H9 (cell line): Measurements from ENCODE around the gene METTL8. TPM values are rescaled to one million over a fixed set of nuclear protein-coding genes. Genes with fewer than 3 reads are reported as not detected.
"Not testable (repeated sequence)": the region's sequence is repeated elsewhere in the genome, so short reads cannot be mapped to it uniquely, and the experiment has no call there.

ENCODE experiments used
- DNase-seq: peaks from one replicate; pipeline ENCODE4 v3.0.0-alpha.2; 2017
- H2AFZ ChIP-seq: one replicate; pipeline ENCODE4 v1.6.1; 2013; ENCODE audit warnings: mild to moderate bottlenecking, low read length, control low read depth, moderate library complexity
- H2AK5ac ChIP-seq: 2 replicates; pipeline ENCODE4 v1.6.1; 2013; ENCODE audit warnings: low read length, control low read depth, mixed read lengths; ENCODE audit not compliant: insufficient read length
- H2BK120ac ChIP-seq: one replicate; pipeline ENCODE4 v1.6.1; 2013; ENCODE audit warnings: low read depth, mild to moderate bottlenecking, low read length, control low read depth, inconsistent platforms; ENCODE audit not compliant: poor library complexity, severe bottlenecking
- H2BK12ac ChIP-seq: 2 replicates; pipeline ENCODE4 v1.6.1; 2013; ENCODE audit warnings: low read length, control low read depth, mixed read lengths, low read depth; ENCODE audit not compliant: insufficient read length
- H2BK15ac ChIP-seq: 2 replicates; pipeline ENCODE4 v1.6.1; 2013; ENCODE audit warnings: low read depth, low read length, control low read depth
- H2BK20ac ChIP-seq: one replicate; pipeline ENCODE4 v1.6.1; 2013; ENCODE audit warnings: low read depth, mild to moderate bottlenecking, low read length, control low read depth, inconsistent platforms; ENCODE audit not compliant: poor library complexity, severe bottlenecking
- H2BK5ac ChIP-seq: 2 replicates; pipeline ENCODE4 v1.6.1; 2013; ENCODE audit warnings: low read length, control low read depth, mixed read lengths; ENCODE audit not compliant: insufficient read length
- H3K14ac ChIP-seq: 2 replicates; pipeline ENCODE4 v1.6.1; 2013; ENCODE audit warnings: low read length, control low read depth; ENCODE audit not compliant: insufficient read depth
- H3K18ac ChIP-seq: 2 replicates; pipeline ENCODE4 v1.6.1; 2013; ENCODE audit warnings: low read depth, mild to moderate bottlenecking, mixed read lengths, low read length, control low read depth; ENCODE audit not compliant: insufficient read length
- H3K23ac ChIP-seq: 2 replicates; pipeline ENCODE4 v1.6.1; 2013; ENCODE audit warnings: low read length, control low read depth, mixed read lengths, low read depth; ENCODE audit not compliant: insufficient read length
- H3K23me2 ChIP-seq: 2 replicates; pipeline ENCODE4 v1.6.1; 2013; ENCODE audit warnings: low read depth, mild to moderate bottlenecking, mixed read lengths, low read length, control low read depth; ENCODE audit not compliant: insufficient read length, poor library complexity, severe bottlenecking
- H3K27ac ChIP-seq: 2 replicates; pipeline ENCODE4 v1.5.1; 2013; ENCODE audit warnings: low read length, control low read depth, mixed read lengths, low read depth; ENCODE audit not compliant: insufficient read length
- H3K27me3 ChIP-seq: 2 replicates; pipeline ENCODE4 v1.6.1; 2013; ENCODE audit warnings: low read length, control low read depth, inconsistent platforms; ENCODE audit not compliant: insufficient read depth
- H3K4ac ChIP-seq: 2 replicates; pipeline ENCODE4 v1.6.1; 2013; ENCODE audit warnings: low read depth, mild to moderate bottlenecking, control low read depth, inconsistent platforms, low read length, moderate library complexity
- H3K4me1 ChIP-seq: 2 replicates; pipeline ENCODE4 v1.6.1; 2013; ENCODE audit warnings: low read length, control low read depth, inconsistent platforms; ENCODE audit not compliant: insufficient read depth
- H3K4me2 ChIP-seq: 2 replicates; pipeline ENCODE4 v1.6.1; 2013; ENCODE audit warnings: low read length, control low read depth, mixed read lengths; ENCODE audit not compliant: insufficient read length, insufficient read depth
- H3K56ac ChIP-seq: 2 replicates; pipeline ENCODE4 v1.6.1; 2013; ENCODE audit warnings: low read depth, mild to moderate bottlenecking, mixed read lengths, low read length, control low read depth; ENCODE audit not compliant: insufficient read length
- H3K79me1 ChIP-seq: 2 replicates; pipeline ENCODE4 v1.6.1; 2013; ENCODE audit warnings: low read depth, mild to moderate bottlenecking, moderate library complexity, low read length, control low read depth, inconsistent platforms; ENCODE audit not compliant: insufficient read depth, poor library complexity, severe bottlenecking
- H3K79me2 ChIP-seq: 2 replicates; pipeline ENCODE4 v1.6.1; 2013; ENCODE audit warnings: low read length, control low read depth, inconsistent platforms; ENCODE audit not compliant: insufficient read depth
- H3K9ac ChIP-seq: 2 replicates; pipeline ENCODE4 v1.6.1; 2013; ENCODE audit warnings: low read length, control low read depth, mixed read lengths; ENCODE audit not compliant: insufficient read length; ENCODE audit errors: extremely low read depth
- H3K9me3 ChIP-seq: one replicate; pipeline ENCODE4 v1.6.1; 2013; ENCODE audit warnings: low read depth, low read length, inconsistent platforms; ENCODE audit not compliant: control insufficient read depth
- H3T11ph ChIP-seq: one replicate; pipeline ENCODE4 v1.6.1; 2013; ENCODE audit warnings: mild to moderate bottlenecking, low read length, control low read depth, inconsistent platforms
- H4K20me1 ChIP-seq: one replicate; pipeline ENCODE4 v1.6.1; 2013; ENCODE audit not compliant: control insufficient read depth, insufficient read length, insufficient read depth
- H4K5ac ChIP-seq: 2 replicates; pipeline ENCODE4 v1.6.1; 2013; ENCODE audit warnings: low read depth, mild to moderate bottlenecking, mixed read lengths, low read length, control low read depth; ENCODE audit not compliant: insufficient read length
- H4K8ac ChIP-seq: replicated peaks from 2 replicates; pipeline ENCODE4 v1.6.1; 2013; ENCODE audit warnings: low read length, control low read depth, mixed read lengths, low read depth; ENCODE audit not compliant: insufficient read length
- H4K91ac ChIP-seq: 2 replicates; pipeline ENCODE4 v1.6.1; 2013; ENCODE audit warnings: low read depth, mild to moderate bottlenecking, moderate library complexity, mixed read lengths, low read length, control low read depth; ENCODE audit not compliant: insufficient read length
- H3K27ac Mint-ChIP-seq, 3 experiments: 2 replicates in 2 of 3; 3 replicates in 1 of 3; pipeline ENCODE4 v1.8.0; 2020 to 2021; ENCODE audit warnings: mixed read lengths in 3 of 3, mild to moderate bottlenecking in 1 of 3, moderate library complexity in 1 of 3
- H3K27me3 Mint-ChIP-seq: 2 replicates; pipeline ENCODE4 v1.8.0; 2021; ENCODE audit warnings: low read depth, mild to moderate bottlenecking, moderate library complexity, mixed read lengths
- H3K36me3 Mint-ChIP-seq, 3 experiments: 2 replicates in 2 of 3; 3 replicates in 1 of 3; pipeline ENCODE4 v1.8.0; 2020 to 2021; ENCODE audit warnings: low read depth in 3 of 3, mixed read lengths in 3 of 3; ENCODE audit not compliant: insufficient read depth in 1 of 3
- H3K4me1 Mint-ChIP-seq, 2 experiments: 2 replicates each; pipeline ENCODE4 v1.8.0; 2020; ENCODE audit warnings: mixed read lengths in 2 of 2
- H3K4me3 Mint-ChIP-seq, 2 experiments: 2 replicates in 1 of 2; 3 replicates in 1 of 2; pipeline ENCODE4 v1.8.0; 2020 to 2021; ENCODE audit warnings: mild to moderate bottlenecking in 2 of 2, mixed read lengths in 2 of 2, moderate library complexity in 1 of 2
- H3K9me3 Mint-ChIP-seq, 2 experiments: 2 replicates in 1 of 2; 3 replicates in 1 of 2; pipeline ENCODE4 v1.8.0; 2020; ENCODE audit warnings: mild to moderate bottlenecking in 2 of 2, mixed read lengths in 2 of 2, moderate library complexity in 1 of 2
- WGBS: extraction: QIAGEN DNeasy Blood & Tissue Kit; methylation state at CpG from one replicate; pipeline ENCODE4 v1.1.7; 2013; ENCODE audit warnings: missing lambda C conversion rate, low lambda C conversion rate, mixed read lengths; ENCODE audit not compliant: insufficient read length; ENCODE audit errors: extremely low coverage; 5-methylcytosine and 5-hydroxymethylcytosine counted together
- total RNA-seq: library from RNA; stranded (reverse); gene quantifications from 2 replicates; pipeline ENCODE4 v1.2.1, GENCODE V29; 2021
- TF ChIP-seq, protein P1 (sequence below): fragments of 200-600 bp; sonication (generic); conservative IDR thresholded peaks from 3 replicates; pipeline ENCODE4 v1.8.0; 2021; ENCODE audit warnings: antibody characterized with exemption, mild to moderate bottlenecking

Gene METTL8
- total RNA-seq, 1 experiment from 2014 or later: 40.9 TPM

DNA sequence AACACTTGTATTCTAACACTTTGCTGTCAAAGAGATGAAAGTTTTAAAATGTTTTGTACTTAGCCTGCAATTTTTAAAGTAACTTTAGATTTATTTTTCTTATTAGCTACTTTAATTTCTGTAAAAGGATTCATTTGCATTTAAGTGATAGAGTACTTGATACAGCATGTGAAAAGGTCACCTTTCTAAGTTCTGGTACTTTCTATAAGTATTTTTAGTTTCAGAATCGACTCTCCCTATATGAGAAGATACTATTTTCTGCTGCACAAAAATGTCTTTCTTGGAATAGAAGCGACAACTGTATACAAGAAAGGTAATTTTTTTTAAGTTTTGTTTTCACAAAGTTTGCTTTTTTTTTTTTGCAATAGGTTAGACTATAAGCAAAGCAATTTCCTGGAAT is 72.9 kb downstream of the METTL8 start:
- Histone ChIP-seq H3K4me2 (no peak overlapping the region), H2BK120ac (no peak overlapping the region), H4K91ac (no peak overlapping the region), H3K56ac (no peak overlapping the region), H3K9me3 (no peaks in the 10 kb centered on the region), H3K27me3 (no peaks in the 10 kb centered on the region), H2AK5ac (no peak overlapping the region), H3K27ac (no peak overlapping the region), H3K23me2 (no peaks in the 10 kb centered on the region), H4K5ac (no peak overlapping the region), H3K18ac (no peak overlapping the region), H3K14ac (no peak overlapping the region), H2BK20ac (no peak overlapping the region), H4K8ac (no peak overlapping the region), H3K9ac (no peak overlapping the region), H3K79me1 (no peaks in the 10 kb centered on the region), H3K79me2 (no peaks in the 10 kb centered on the region), H3K4me1 (no peaks in the 10 kb centered on the region), H4K20me1 (no peaks in the 10 kb centered on the region), H2BK5ac (no peak overlapping the region), H3K23ac (no peak overlapping the region), H2BK12ac (no peak overlapping the region), H2AFZ (no peak overlapping the region), H3T11ph (no peak overlapping the region), H3K4ac (no peak overlapping the region), H2BK15ac (no peak overlapping the region)
- TF ChIP-seq, protein P1, sequence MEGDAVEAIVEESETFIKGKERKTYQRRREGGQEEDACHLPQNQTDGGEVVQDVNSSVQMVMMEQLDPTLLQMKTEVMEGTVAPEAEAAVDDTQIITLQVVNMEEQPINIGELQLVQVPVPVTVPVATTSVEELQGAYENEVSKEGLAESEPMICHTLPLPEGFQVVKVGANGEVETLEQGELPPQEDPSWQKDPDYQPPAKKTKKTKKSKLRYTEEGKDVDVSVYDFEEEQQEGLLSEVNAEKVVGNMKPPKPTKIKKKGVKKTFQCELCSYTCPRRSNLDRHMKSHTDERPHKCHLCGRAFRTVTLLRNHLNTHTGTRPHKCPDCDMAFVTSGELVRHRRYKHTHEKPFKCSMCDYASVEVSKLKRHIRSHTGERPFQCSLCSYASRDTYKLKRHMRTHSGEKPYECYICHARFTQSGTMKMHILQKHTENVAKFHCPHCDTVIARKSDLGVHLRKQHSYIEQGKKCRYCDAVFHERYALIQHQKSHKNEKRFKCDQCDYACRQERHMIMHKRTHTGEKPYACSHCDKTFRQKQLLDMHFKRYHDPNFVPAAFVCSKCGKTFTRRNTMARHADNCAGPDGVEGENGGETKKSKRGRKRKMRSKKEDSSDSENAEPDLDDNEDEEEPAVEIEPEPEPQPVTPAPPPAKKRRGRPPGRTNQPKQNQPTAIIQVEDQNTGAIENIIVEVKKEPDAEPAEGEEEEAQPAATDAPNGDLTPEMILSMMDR: no peak
- Mint-ChIP-seq H3K9me3 (peaks cover 24 to 30% of the 10 kb centered on the region in 2 experiments), H3K4me3 (no peak overlapping the region), H3K27me3 (no peaks in the 10 kb centered on the region), H3K4me1 (peaks cover 7 to 9% of the 10 kb centered on the region in 2 experiments), H3K36me3 (peaks cover 38 to 39% (median 39%) of the 10 kb centered on the region in 3 experiments), H3K27ac (no peak overlapping the region)
- no CpG with 5 or more reads among the region's 2 CpGs for WGBS
- no peak for DNase-seq

DNA sequence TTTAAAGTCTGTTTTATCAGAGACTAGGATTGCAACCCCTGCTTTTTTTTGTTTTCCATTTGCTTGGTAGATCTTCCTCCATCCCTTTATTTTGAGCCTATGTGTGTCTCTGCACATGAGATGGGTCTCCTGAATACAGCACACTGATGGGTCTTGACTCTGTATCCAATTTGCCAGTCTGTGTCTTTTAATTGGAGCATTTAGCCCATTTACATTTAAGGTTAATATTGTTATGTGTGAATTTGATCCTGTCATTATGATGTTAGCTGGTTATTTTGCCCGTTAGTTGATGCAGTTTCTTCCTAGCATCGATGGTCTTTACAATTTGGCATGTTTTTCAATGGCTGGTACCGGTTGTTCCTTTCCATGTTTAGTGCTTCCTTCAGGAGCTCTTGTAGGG is 80.0 kb downstream of the METTL8 start:
- not testable (repeated sequence) for H3K27ac Mint-ChIP-seq, H2AK5ac ChIP-seq, H3K9me3 ChIP-seq, H3K56ac ChIP-seq, H3K27me3 Mint-ChIP-seq, H3K14ac ChIP-seq, H3K79me1 ChIP-seq, H3K4me3 Mint-ChIP-seq, H2AFZ ChIP-seq, H3K4ac ChIP-seq, H3K79me2 ChIP-seq, H4K91ac ChIP-seq, H2BK120ac ChIP-seq, H4K5ac ChIP-seq, H3K27me3 ChIP-seq, H4K8ac ChIP-seq, H3K27ac ChIP-seq, H2BK15ac ChIP-seq, H2BK20ac ChIP-seq, H2BK5ac ChIP-seq, H3K23ac ChIP-seq, H4K20me1 ChIP-seq, H3K9ac ChIP-seq, H3K4me2 ChIP-seq, DNase-seq, H2BK12ac ChIP-seq, H3K23me2 ChIP-seq, H3K18ac ChIP-seq, H3K4me1 ChIP-seq, H3T11ph ChIP-seq, H3K4me1 Mint-ChIP-seq
- peaks cover 42 to 59% of the 10 kb centered on the region in 2 experiments for H3K9me3 Mint-ChIP-seq
- WGBS: no CpG with 5 or more reads among the region's 3 CpGs
- peaks cover 56 to 66% (median 60%) of the 10 kb centered on the region in 3 experiments for H3K36me3 Mint-ChIP-seq
